PFSK-1 (cell line): ENCODE results near the gene VWF.

Experiments
- POLR2AphosphoS5 ChIP-seq: IDR thresholded peaks from 2 replicates; pipeline ENCODE4 v1.6.1; 2012; ENCODE audit warnings: low read depth, mild to moderate bottlenecking, control low read depth, low read length, moderate library complexity
- SIN3A ChIP-seq: IDR thresholded peaks from 2 replicates; pipeline ENCODE4 v1.6.1; 2012; ENCODE audit warnings: mild to moderate bottlenecking, low read length, moderate library complexity, borderline replicate concordance; ENCODE audit not compliant: insufficient read depth
- TAF1 ChIP-seq: IDR thresholded peaks from 2 replicates; pipeline ENCODE4 v1.6.1; 2012; ENCODE audit warnings: low read length, control low read depth, borderline replicate concordance; ENCODE audit not compliant: insufficient read depth
- TF ChIP-seq, protein P1 (sequence below), 2 experiments: IDR thresholded peaks; 2 replicates each; pipeline versions ENCODE4 v1.6.1 to v1.8.0; 2011 to 2012; ENCODE audit warnings: low read depth in 2 of 2, low read length in 2 of 2, control low read depth in 1 of 2, inconsistent platforms in 1 of 2, mild to moderate bottlenecking in 1 of 2, moderate library complexity in 1 of 2; ENCODE audit not compliant: insufficient read depth in 1 of 2

DNA sequence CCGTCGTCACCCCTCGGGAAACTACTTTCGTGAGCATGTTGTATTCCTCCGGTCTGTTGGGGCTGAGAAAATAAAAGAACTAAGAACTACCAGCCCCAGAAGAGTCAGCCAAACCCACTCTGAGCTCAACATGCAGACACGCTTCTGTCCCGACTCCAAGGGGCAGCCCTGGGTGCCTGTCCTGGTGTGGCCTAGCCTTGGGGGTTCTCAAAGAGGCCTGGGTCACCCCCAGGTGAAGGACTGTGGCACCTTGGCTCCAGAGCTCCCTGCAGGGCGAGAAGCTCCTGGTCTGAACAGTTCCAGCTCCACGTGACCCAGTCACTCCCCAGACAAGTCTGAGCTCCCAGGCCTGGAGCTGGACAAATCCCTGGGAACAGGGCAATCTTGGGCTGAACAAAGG lies 87.0 kb downstream of the VWF start:
- TF ChIP-seq POLR2AphosphoS5 (no peak), TAF1 (no peak), SIN3A (no peak)
- TF ChIP-seq, protein P1, sequence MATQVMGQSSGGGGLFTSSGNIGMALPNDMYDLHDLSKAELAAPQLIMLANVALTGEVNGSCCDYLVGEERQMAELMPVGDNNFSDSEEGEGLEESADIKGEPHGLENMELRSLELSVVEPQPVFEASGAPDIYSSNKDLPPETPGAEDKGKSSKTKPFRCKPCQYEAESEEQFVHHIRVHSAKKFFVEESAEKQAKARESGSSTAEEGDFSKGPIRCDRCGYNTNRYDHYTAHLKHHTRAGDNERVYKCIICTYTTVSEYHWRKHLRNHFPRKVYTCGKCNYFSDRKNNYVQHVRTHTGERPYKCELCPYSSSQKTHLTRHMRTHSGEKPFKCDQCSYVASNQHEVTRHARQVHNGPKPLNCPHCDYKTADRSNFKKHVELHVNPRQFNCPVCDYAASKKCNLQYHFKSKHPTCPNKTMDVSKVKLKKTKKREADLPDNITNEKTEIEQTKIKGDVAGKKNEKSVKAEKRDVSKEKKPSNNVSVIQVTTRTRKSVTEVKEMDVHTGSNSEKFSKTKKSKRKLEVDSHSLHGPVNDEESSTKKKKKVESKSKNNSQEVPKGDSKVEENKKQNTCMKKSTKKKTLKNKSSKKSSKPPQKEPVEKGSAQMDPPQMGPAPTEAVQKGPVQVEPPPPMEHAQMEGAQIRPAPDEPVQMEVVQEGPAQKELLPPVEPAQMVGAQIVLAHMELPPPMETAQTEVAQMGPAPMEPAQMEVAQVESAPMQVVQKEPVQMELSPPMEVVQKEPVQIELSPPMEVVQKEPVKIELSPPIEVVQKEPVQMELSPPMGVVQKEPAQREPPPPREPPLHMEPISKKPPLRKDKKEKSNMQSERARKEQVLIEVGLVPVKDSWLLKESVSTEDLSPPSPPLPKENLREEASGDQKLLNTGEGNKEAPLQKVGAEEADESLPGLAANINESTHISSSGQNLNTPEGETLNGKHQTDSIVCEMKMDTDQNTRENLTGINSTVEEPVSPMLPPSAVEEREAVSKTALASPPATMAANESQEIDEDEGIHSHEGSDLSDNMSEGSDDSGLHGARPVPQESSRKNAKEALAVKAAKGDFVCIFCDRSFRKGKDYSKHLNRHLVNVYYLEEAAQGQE (IDR thresholded peaks at IDR 0.05; ENCODE audit: insufficient read depth in 1 of 2, low read depth in 2 of 2, low read length in 2 of 2): no peak
